GM23338 (cell line): ENCODE measurements around the gene FOXR2. TPM values are rescaled to one million over a fixed set of nuclear protein-coding genes. Genes with fewer than 3 reads are reported as not detected.

Source experiments
- ATAC-seq: fragments of 200-7000 bp; cut with Tn5 transposase; 3 replicates; pipeline ENCODE4 v1.9.1; 2020
- DNase-seq: peaks from one replicate; pipeline ENCODE4 v3.0.0-alpha.2; 2015; ENCODE audit warnings: low spot score
- H2AFZ ChIP-seq: fragments of 200-600 bp; sonication (generic); 2 replicates; pipeline ENCODE4 v1.8.0; 2016; ENCODE audit warnings: antibody characterized with exemption, mild to moderate bottlenecking, moderate library complexity
- H3F3A ChIP-seq: fragments of 200-600 bp; sonication (generic); replicated peaks from 2 replicates; pipeline ENCODE4 v1.8.0; 2017; ENCODE audit warnings: antibody characterized with exemption, mixed run types, low read depth
- H3K27ac ChIP-seq: fragments of 200-600 bp; sonication (generic); 2 replicates; pipeline ENCODE4 v1.6.1; 2016; ENCODE audit warnings: low read depth
- H3K27me3 ChIP-seq: fragments of 200-600 bp; sonication (generic); 2 replicates; pipeline ENCODE4 v1.8.0; 2016; ENCODE audit warnings: mild to moderate bottlenecking, mixed run types, moderate library complexity; ENCODE audit not compliant: insufficient read depth
- H3K36me3 ChIP-seq: fragments of 200-600 bp; sonication (generic); 2 replicates; pipeline ENCODE4 v1.8.0; 2016; ENCODE audit warnings: mild to moderate bottlenecking; ENCODE audit not compliant: insufficient read depth
- H3K4me1 ChIP-seq: fragments of 200-600 bp; sonication (generic); 2 replicates; pipeline ENCODE4 v1.8.0; 2016; ENCODE audit warnings: mild to moderate bottlenecking, moderate library complexity; ENCODE audit not compliant: insufficient read depth
- H3K4me2 ChIP-seq: fragments of 200-600 bp; sonication (generic); 2 replicates; pipeline ENCODE4 v1.7.1; 2017; ENCODE audit warnings: mixed run types
- H3K4me3 ChIP-seq: fragments of 200-600 bp; sonication (generic); 2 replicates; pipeline ENCODE4 v1.6.1; 2016; ENCODE audit warnings: mixed run types
- H3K79me2 ChIP-seq: fragments of 200-600 bp; sonication (generic); replicated peaks from 2 replicates; pipeline ENCODE4 v1.8.0; 2017; ENCODE audit warnings: mild to moderate bottlenecking; ENCODE audit not compliant: insufficient read depth
- H3K9me2 ChIP-seq: fragments of 200-600 bp; sonication (generic); 2 replicates; pipeline ENCODE4 v1.8.0; 2017; ENCODE audit not compliant: insufficient read depth
- H4K20me1 ChIP-seq: fragments of 200-600 bp; sonication (generic); replicated peaks from 2 replicates; pipeline ENCODE4 v1.8.0; 2017; ENCODE audit warnings: mild to moderate bottlenecking; ENCODE audit not compliant: insufficient read depth
- H3K27ac Mint-ChIP-seq: 2 replicates; pipeline ENCODE4 v1.8.0; 2020; ENCODE audit warnings: inconsistent platforms, mild to moderate bottlenecking, moderate library complexity, mixed read lengths
- H3K27me3 Mint-ChIP-seq: 3 replicates; pipeline ENCODE4 v1.8.0; 2022; ENCODE audit warnings: low read depth, mild to moderate bottlenecking, moderate library complexity, mixed read lengths, inconsistent platforms; ENCODE audit not compliant: insufficient read depth, poor library complexity
- H3K36me3 Mint-ChIP-seq: 3 replicates; pipeline ENCODE4 v1.8.0; 2021; ENCODE audit warnings: low read depth, mild to moderate bottlenecking, inconsistent platforms, moderate library complexity, mixed read lengths
- H3K4me1 Mint-ChIP-seq: 3 replicates; pipeline ENCODE4 v1.8.0; 2020; ENCODE audit warnings: mild to moderate bottlenecking, inconsistent platforms, mixed read lengths
- H3K4me3 Mint-ChIP-seq: 3 replicates; pipeline ENCODE4 v1.8.0; 2021; ENCODE audit warnings: moderate library complexity, mild to moderate bottlenecking, inconsistent platforms, mixed read lengths
- H3K9me3 Mint-ChIP-seq: 3 replicates; pipeline ENCODE4 v1.8.0; 2020; ENCODE audit warnings: moderate library complexity, mild to moderate bottlenecking, inconsistent platforms, mixed read lengths
- CREB1 ChIP-seq: fragments of 250-450 bp; sonication (Bioruptor Pico); IDR thresholded peaks from 2 replicates; pipeline ENCODE4 v1.5.0; 2020; ENCODE audit warnings: low read depth, mild to moderate bottlenecking, moderate library complexity
- CTCF ChIP-seq, 2 experiments: fragments of 200-600 bp in 1 of 2; sonication (generic) in 1 of 2; conservative IDR thresholded peaks; 2 replicates each; pipeline versions ENCODE4 v1.5.1 to v1.6.1; 2016 to 2017; ENCODE audit warnings: antibody characterized with exemption in 2 of 2, low read depth in 2 of 2, mild to moderate bottlenecking in 2 of 2, moderate library complexity in 1 of 2
- ETS1 ChIP-seq: IDR thresholded peaks from 2 replicates; pipeline ENCODE4 v1.6.1; 2016; ENCODE audit warnings: antibody characterized with exemption
- EZH2 ChIP-seq: fragments of 200-600 bp; sonication (generic); IDR thresholded peaks from one replicate; pipeline ENCODE4 v1.8.0; 2017; ENCODE audit warnings: antibody characterized with exemption, mild to moderate bottlenecking, low read depth; ENCODE audit not compliant: unreplicated experiment
- EZH2phosphoT487 ChIP-seq: fragments of 200-600 bp; sonication (generic); IDR thresholded peaks from one replicate; pipeline ENCODE4 v1.8.1; 2018; ENCODE audit warnings: antibody characterized with exemption; ENCODE audit not compliant: unreplicated experiment
- JUNB ChIP-seq: IDR thresholded peaks from one replicate; pipeline ENCODE4 v1.6.1; 2016; ENCODE audit warnings: antibody characterized with exemption; ENCODE audit not compliant: unreplicated experiment
- POLR2AphosphoS5 ChIP-seq: IDR thresholded peaks from 2 replicates; pipeline ENCODE4 v1.6.1; 2016; ENCODE audit warnings: antibody characterized with exemption, low read depth
- REST ChIP-seq: IDR thresholded peaks from one replicate; pipeline ENCODE4 v1.6.1; 2018; ENCODE audit warnings: antibody characterized with exemption; ENCODE audit not compliant: unreplicated experiment
- ZNF114 ChIP-seq: fragments of 250-450 bp; sonication (Bioruptor Pico); IDR thresholded peaks from 2 replicates; pipeline ENCODE4 v1.5.0; 2020; ENCODE audit warnings: mild to moderate bottlenecking, moderate library complexity
- polyA plus RNA-seq: library from polyadenylated mRNA; unstranded; fragments of >200 nt; fragmentation: Nextera tagmentation; extraction: Ambion mirVana; gene quantifications from 2 replicates; pipeline ENCODE4 v1.2.1, GENCODE V29; 2016
- total RNA-seq: library from RNA; depleted of rRNA; stranded (reverse); fragments of >200 nt; shearing (Covaris generic); gene quantifications from 2 replicates; pipeline ENCODE4 v1.2.3, GENCODE V29; 2014

Gene FOXR2
- total and polyA plus RNA-seq, 2 experiments from 2014 or later = not detected

- TF ChIP-seq ETS1 (no peak), EZH2 (no peak), JUNB (no peak), POLR2AphosphoS5 (no peak), ZNF114 (no peak), REST (no peak)
Observed at GRCh38 chrX:55659931-55660330, 36.7 kb downstream of the FOXR2 start (continued).

GRCh38 chrX:55663584-55663983 is 40.4 kb downstream of the FOXR2 start:
- peaks cover 81% of the 10 kb centered on the region for H3K9me3 Mint-ChIP-seq
- Histone ChIP-seq H3K9me2 (no peaks in the 10 kb centered on the region), H4K20me1 (no peaks in the 10 kb centered on the region), H3F3A (no peaks in the 10 kb centered on the region), H3K4me1 (no peaks in the 10 kb centered on the region), H3K79me2 (no peaks in the 10 kb centered on the region), H3K27ac (no peak overlapping the region), H3K4me2 (no peak overlapping the region), H3K4me3 (no peak overlapping the region), H3K27me3 (no peaks in the 10 kb centered on the region), H3K36me3 (no peaks in the 10 kb centered on the region), H2AFZ (no peak overlapping the region)
- H3K27ac Mint-ChIP-seq = no peak overlapping the region
- DNase-seq (no peak), ATAC-seq (no peak)
- peaks cover 3% of the 10 kb centered on the region for H3K27me3 Mint-ChIP-seq
- H3K4me3 Mint-ChIP-seq = no peak overlapping the region
- no peaks in the 10 kb centered on the region; the same call in 2 of the 3 replicates for H3K36me3 Mint-ChIP-seq
- H3K4me1 Mint-ChIP-seq = no peaks in the 10 kb centered on the region
- TF ChIP-seq CREB1 (no peak), EZH2phosphoT487 (no peak), CTCF (conservative IDR thresholded peaks at IDR 0.05; ENCODE audit: low read depth in 2 of 2) (no peak), JUNB (no peak), ZNF114 (no peak), REST (no peak)
